PC-3 (cell line): Measurements from ENCODE around the gene CHST14.

Experiments
- CTCF ChIP-seq: fragments of 300-600 bp; sonication (generic); conservative IDR thresholded peaks from 2 replicates; pipeline ENCODE4 v1.5.1; 2017; ENCODE audit warnings: antibody characterized with exemption, low read depth, mild to moderate bottlenecking, low read length
- EZH2 ChIP-seq: fragments of 300-600 bp; sonication (generic); IDR thresholded peaks from one replicate; pipeline ENCODE4 v1.6.1; 2017; ENCODE audit warnings: antibody characterized with exemption, mild to moderate bottlenecking, low read length; ENCODE audit not compliant: unreplicated experiment
- EZH2phosphoT487 ChIP-seq: fragments of 300-600 bp; sonication (generic); IDR thresholded peaks from 2 replicates; pipeline ENCODE4 v1.6.1; 2018; ENCODE audit warnings: mild to moderate bottlenecking, antibody characterized with exemption, low read length, borderline replicate concordance

- TF ChIP-seq CTCF (no peak), EZH2 (no peak), EZH2phosphoT487 (no peak)
Measured at GRCh38 chr15:40483919-40484318, 13.1 kb downstream of the CHST14 start.
